HUES64 (cell line): Measurements from ENCODE around the gene KRT20.

ENCODE experiments used
- H3K27ac ChIP-seq: 2 replicates; pipeline ENCODE4 v1.7.0; 2013; ENCODE audit warnings: low read depth, low read length, inconsistent platforms
- H3K27me3 ChIP-seq: 2 replicates; pipeline ENCODE4 v1.6.1; 2013; ENCODE audit warnings: mild to moderate bottlenecking, low read length; ENCODE audit not compliant: insufficient read depth
- H3K36me3 ChIP-seq: 2 replicates; pipeline ENCODE4 v1.6.1; 2013; ENCODE audit warnings: mild to moderate bottlenecking, low read length; ENCODE audit not compliant: insufficient read depth
- H3K4me1 ChIP-seq: 2 replicates; pipeline ENCODE4 v1.6.1; 2013; ENCODE audit warnings: mild to moderate bottlenecking, low read length, moderate library complexity; ENCODE audit not compliant: insufficient read depth
- H3K4me3 ChIP-seq: 2 replicates; pipeline ENCODE4 v1.5.1; 2013; ENCODE audit warnings: mild to moderate bottlenecking, low read length, moderate library complexity
- H3K9ac ChIP-seq: 2 replicates; pipeline ENCODE4 v1.6.1; 2013; ENCODE audit warnings: mild to moderate bottlenecking, low read depth, low read length
- H3K9me3 ChIP-seq: 2 replicates; pipeline ENCODE4 v1.6.1; 2013; ENCODE audit warnings: low read depth, low read length; ENCODE audit not compliant: insufficient read depth
- WGBS: fragments of 150-250, 120-280 bp; methylation state at CpG from one replicate; pipeline ENCODE4 v1.1.7; 2013; ENCODE audit warnings: missing lambda C conversion rate; 5-methylcytosine and 5-hydroxymethylcytosine counted together

The KRT20 gene

DNA sequence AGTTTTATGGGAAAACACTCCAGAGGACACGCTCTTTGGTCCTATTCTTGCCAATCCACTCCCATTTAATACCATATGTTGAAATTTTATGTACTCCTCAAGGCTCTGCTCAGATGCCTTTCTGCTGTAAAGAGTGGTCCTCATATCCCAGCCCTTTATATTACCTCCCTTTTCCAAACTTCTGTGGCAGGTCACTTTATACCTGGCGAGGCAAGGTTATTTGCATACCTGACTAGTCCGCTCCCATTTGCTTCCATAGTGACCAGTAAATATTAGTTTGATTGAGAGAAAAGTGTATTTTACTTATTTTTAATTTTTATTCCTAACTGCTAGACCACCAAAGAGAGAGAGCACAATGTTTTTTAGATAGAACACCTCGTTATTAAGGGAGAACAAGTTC lies 35.3 kb downstream of the KRT20 start:
- H3K27ac ChIP-seq: no peak overlapping the region
- H3K4me3 ChIP-seq: no peak overlapping the region
- WGBS: 90% methylated on average over 3 of the region's 4 CpGs
- peaks cover 24% of the 10 kb centered on the region for H3K4me1 ChIP-seq
- H3K27me3 ChIP-seq: peaks cover 15% of the 10 kb centered on the region
- no peaks in the 10 kb centered on the region for H3K9me3 ChIP-seq
- no peaks in the 10 kb centered on the region for H3K36me3 ChIP-seq
- H3K9ac ChIP-seq: no peak overlapping the region

DNA sequence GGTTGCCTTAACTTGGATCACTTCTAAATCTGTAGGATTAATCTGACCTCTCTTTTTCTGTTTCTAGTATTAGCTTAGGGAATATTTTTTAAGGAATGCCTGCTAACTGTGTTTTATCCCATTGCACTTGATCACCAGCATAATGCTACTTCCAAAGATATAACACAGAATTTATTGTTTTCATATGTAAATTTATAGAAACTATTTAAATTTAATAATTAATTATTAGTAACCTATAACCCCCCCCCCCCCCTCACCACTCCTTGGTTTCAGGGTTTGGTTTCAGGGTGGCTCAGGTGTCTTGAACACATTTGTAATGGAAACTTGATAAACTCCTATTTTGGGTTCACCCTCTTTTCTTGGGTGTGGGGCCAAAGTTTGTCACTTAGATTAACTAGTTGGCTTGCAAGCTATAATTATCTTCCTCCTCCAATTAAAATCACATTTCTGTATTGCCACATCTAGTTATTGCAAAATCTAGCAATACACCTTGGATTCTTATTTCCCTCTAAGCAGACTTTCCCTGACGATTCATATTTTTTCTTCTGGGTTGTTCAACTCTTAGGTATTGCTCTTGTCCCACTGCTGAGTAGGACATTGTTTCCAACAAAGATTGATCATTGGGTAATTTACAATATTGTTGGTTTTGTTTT lies 36.3 kb downstream of the KRT20 start:
- H3K27me3 ChIP-seq: peaks cover 18% of the 10 kb centered on the region
- 80% methylated on average over 1 of the region's 1 CpG for WGBS
- H3K9ac ChIP-seq: no peak overlapping the region
- H3K36me3 ChIP-seq: no peaks in the 10 kb centered on the region
- no peaks in the 10 kb centered on the region for H3K9me3 ChIP-seq
- no peak overlapping the region for H3K27ac ChIP-seq
- H3K4me3 ChIP-seq: no peak overlapping the region
- peaks cover 15% of the 10 kb centered on the region for H3K4me1 ChIP-seq

DNA sequence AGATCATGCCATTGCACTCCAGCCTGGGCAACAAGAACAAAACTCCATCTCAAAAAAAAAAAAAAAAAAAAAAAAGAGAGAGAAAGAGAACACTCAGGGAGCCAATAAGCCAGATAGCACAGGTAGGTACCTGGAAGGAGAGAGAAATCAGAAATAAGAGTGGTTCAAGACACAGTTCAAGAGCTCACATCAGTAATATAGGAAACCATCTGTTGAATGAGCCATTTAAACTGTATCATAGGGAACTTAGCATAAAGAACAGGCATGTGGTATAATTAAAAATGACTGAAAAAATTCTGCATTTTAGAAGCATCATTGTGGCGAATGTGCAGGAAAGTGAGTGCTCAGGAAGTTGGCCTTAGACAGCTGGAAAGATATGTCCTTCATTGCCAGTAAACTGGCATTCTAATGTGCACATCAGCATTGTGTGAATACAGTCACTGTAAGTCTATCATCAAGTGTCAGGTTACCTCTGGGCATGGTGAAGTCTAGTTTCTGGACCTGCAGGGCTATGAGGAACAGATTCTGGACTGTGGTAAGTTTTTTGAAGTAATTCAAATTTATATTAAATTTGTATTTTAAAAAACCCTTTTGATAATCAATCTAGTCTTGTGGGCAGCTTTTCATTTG lies 38.4 kb downstream of the KRT20 start:
- Histone ChIP-seq H3K9ac (no peak overlapping the region), H3K27me3 (peaks cover 23% of the 10 kb centered on the region), H3K36me3 (no peaks in the 10 kb centered on the region), H3K27ac (no peak overlapping the region), H3K4me3 (no peak overlapping the region), H3K9me3 (no peaks in the 10 kb centered on the region), H3K4me1 (no peaks in the 10 kb centered on the region; the same call in 1 of the 2 replicates)
- WGBS: 95% methylated on average over 1 of the region's 1 CpG

DNA sequence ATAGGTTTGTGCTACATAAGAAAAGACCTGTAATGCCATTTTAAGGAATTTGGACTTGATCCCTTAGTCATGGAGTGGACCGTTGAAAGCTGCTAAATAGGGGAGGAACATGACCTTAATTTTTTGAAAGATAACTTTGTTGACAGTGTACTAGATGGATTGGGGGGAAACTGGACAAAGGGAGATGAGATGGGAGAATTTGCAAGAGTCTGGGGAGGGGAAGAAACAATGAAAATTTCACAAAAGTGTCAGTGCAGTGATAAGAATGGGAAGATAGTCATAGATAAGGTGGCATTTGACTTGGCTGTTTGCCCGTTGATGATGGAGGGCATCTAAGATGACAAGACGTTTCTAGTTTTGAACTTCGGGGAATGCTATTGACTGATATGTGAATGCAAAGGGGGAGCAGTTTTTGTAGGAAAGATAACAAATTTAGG lies 40.4 kb downstream of the KRT20 start:
- no peaks in the 10 kb centered on the region for H3K36me3 ChIP-seq
- 92% methylated on average over 4 of the region's 4 CpGs for WGBS

DNA sequence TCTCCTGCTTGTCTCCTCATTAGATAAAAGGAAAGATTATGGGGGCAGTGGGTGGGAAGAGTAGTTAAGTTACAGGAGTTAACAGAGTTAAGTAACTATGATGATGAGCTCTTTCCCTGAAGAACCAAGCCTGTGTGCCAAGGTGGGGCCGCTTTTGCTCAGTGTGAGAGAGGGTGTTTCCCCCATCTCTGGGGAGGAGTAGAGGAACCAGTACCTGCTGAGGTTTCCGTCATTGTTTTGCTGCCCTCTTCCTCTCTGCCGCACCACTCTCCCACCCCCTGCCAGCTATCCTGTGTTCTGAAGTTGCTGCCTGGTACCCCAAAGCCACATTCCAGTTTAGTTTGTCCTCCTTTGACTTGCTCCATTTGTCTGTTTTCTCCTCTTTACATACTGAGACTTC lies 41.8 kb downstream of the KRT20 start:
- no peaks in the 10 kb centered on the region for H3K9me3 ChIP-seq
- no peaks in the 10 kb centered on the region for H3K4me1 ChIP-seq
- WGBS: 55% methylated on average over 3 of the region's 3 CpGs
- no peak overlapping the region for H3K9ac ChIP-seq
- H3K4me3 ChIP-seq: no peak overlapping the region
- no peaks in the 10 kb centered on the region for H3K36me3 ChIP-seq
- H3K27ac ChIP-seq: no peak overlapping the region
- peaks cover 49% of the 10 kb centered on the region for H3K27me3 ChIP-seq

More for the DNA sequence above, 40.4 kb downstream of the KRT20 start:
- Histone ChIP-seq H3K9ac (no peak overlapping the region), H3K4me3 (no peak overlapping the region), H3K27me3 (peaks cover 35% of the 10 kb centered on the region), H3K4me1 (no peaks in the 10 kb centered on the region), H3K9me3 (no peaks in the 10 kb centered on the region), H3K27ac (no peak overlapping the region)

DNA sequence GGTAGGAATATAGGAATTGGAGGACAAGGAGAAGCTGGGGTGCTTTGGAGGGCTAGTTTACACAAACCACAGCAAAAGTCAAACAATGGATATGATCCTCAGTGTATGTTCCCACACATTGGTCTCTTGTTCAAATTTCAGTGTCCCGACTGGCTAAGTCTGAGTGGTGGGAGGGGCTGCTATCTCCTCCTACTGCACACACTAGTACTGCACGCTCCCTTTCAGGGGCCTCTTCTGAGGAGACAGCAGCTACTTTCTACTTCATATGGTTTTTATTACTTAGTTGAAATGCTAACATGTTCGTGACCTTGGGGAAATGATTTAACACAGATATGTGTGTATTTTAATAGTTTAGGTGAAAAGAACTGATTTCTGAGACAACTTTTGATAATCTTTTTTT lies 43.8 kb downstream of the KRT20 start:
- no peak overlapping the region for H3K4me3 ChIP-seq
- peaks cover 63% of the 10 kb centered on the region for H3K27me3 ChIP-seq
- no peak overlapping the region for H3K9ac ChIP-seq
- 97% methylated on average over 2 of the region's 3 CpGs for WGBS
- no peaks in the 10 kb centered on the region for H3K4me1 ChIP-seq
- H3K36me3 ChIP-seq: no peaks in the 10 kb centered on the region
- no peak overlapping the region for H3K27ac ChIP-seq
- H3K9me3 ChIP-seq: no peaks in the 10 kb centered on the region

DNA sequence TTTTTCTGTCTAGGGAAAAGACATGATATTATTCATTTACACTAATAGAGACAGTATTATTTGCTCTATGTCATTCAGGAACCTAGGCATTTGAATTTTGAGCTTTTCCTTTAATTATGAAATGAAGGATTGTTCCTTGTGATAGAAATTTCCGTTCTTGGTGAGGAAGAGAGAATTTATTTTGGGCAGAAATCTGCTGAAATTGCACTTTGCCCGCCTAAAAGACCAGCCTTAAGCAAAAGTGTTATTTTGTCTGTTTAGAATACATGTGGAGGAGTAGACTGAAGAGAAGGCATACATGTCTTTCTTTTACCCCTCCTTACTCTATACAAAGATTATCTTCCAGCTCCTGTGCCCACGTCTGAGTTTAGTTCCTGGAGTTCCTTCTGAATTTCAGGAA lies 45.8 kb downstream of the KRT20 start:
- no peaks in the 10 kb centered on the region for H3K4me1 ChIP-seq
- no peak overlapping the region for H3K27ac ChIP-seq
- no peak overlapping the region for H3K4me3 ChIP-seq
- no peaks in the 10 kb centered on the region for H3K36me3 ChIP-seq
- H3K27me3 ChIP-seq: peaks cover 68% of the 10 kb centered on the region
- 89% methylated on average over 3 of the region's 3 CpGs for WGBS
- no peak overlapping the region for H3K9ac ChIP-seq
- H3K9me3 ChIP-seq: no peaks in the 10 kb centered on the region

DNA sequence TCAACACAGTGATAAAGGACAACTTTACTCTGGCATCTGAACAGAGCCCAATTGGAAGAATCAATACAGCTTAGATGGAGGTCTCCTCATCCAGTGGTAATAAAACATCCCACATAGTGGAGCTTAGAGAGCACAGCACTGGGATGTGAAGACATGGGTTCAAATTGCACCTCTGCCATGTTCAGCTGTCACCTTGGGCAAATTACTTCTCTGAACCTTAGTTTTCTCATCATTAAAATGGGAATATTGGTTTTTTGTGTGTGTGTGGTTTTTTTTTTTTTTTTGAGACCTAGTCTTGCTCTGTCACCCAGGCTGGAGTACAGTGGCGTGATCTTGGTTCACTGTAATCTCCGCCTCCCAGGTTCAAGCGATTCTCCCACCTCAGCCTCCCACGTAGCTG lies 49.0 kb downstream of the KRT20 start:
- no peaks in the 10 kb centered on the region for H3K9me3 ChIP-seq
- 97% methylated on average over 4 of the region's 4 CpGs for WGBS
- H3K27me3 ChIP-seq: peaks cover 92% of the 10 kb centered on the region
- H3K9ac ChIP-seq: no peak overlapping the region
- no peaks in the 10 kb centered on the region for H3K36me3 ChIP-seq
- H3K4me1 ChIP-seq: peaks cover 4% of the 10 kb centered on the region; the same call in 1 of the 2 replicates
- H3K27ac ChIP-seq: no peak overlapping the region
- H3K4me3 ChIP-seq: no peak overlapping the region

DNA sequence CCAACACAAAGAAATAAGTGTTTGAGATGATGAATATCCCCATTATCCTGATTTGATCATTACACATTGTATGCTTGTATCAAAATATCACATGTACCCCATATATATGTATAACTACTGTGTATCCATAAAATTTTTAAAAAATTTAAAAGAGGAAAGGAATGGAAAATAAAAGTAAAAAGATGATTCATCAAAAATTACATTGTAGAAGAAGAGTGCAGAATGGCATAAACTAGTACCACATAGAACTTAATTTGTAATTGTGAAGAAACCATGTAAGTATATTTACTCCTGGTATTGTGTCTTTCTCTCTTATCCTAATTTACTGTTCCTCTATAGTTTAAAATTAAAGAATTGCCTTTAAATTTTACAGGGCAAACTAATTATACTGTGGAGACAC lies 51.2 kb downstream of the KRT20 start:
- Histone ChIP-seq H3K9ac (no peak overlapping the region), H3K4me1 (peaks cover 4% of the 10 kb centered on the region; the same call in 1 of the 2 replicates), H3K36me3 (no peaks in the 10 kb centered on the region), H3K4me3 (no peak overlapping the region), H3K27ac (no peak overlapping the region), H3K27me3 (peaks cover 93% of the 10 kb centered on the region), H3K9me3 (no peaks in the 10 kb centered on the region)

DNA sequence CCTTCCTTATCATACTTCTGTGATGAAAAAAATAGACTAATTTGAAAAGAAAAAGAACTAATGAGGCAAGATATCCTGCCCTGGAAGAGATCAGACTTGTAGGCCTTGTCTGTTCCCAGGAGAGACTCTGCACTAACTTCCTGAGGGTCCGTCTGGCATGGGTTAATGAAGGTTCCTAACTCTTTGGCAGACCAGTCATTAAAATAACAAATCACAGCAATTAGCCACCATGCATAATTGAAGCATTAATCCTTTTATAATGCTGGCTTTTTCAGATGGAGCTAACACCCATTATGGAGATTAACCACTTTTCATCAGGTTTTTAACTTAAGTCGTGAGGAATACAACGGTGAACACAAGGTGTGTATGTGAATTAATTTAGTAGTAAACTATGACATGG lies 52.2 kb downstream of the KRT20 start:
- no peaks in the 10 kb centered on the region for H3K36me3 ChIP-seq
- H3K4me1 ChIP-seq: peaks cover 4% of the 10 kb centered on the region; the same call in 1 of the 2 replicates
- H3K27ac ChIP-seq: no peak overlapping the region
- no peaks in the 10 kb centered on the region for H3K9me3 ChIP-seq
- no peak overlapping the region for H3K9ac ChIP-seq
- WGBS: 19% methylated on average over 1 of the region's 3 CpGs
- H3K27me3 ChIP-seq: peaks cover 93% of the 10 kb centered on the region
- no peak overlapping the region for H3K4me3 ChIP-seq

DNA sequence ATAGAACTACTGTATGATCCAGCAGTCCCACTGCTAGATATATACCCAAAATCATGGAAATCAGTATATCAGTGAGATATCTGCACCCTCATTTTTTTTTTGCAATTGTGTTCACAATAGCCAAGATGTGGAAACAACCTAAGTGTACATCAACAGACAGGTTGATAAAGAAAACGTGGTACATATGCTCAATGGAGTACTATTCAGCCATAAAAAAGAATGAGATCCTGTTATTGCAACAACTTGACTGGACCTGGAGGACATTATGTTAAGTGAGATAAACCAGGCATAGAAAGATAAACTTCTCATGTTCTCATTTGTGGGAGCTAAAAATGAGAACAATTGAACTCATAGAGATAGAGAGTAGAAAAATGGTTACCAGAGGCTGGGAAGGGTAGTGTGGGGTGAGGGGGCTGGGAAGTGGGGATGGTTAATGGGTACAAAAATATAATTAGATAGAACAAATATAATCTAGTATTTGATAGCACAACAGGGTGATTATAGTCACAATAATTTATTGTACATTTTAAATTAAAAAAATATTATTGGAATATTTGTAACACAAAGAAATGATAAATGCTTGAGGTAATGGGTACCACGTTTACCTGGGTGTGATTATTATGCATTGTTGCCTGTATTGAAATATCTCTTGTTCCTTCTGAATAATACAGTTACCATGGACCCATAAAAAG lies 54.8 kb downstream of the KRT20 start:
- no peak overlapping the region for H3K27ac ChIP-seq
- H3K9ac ChIP-seq: no peak overlapping the region
- no peak overlapping the region for H3K4me3 ChIP-seq
- H3K9me3 ChIP-seq: no peaks in the 10 kb centered on the region
- no peaks in the 10 kb centered on the region for H3K36me3 ChIP-seq
- peaks cover 4% of the 10 kb centered on the region; the same call in 1 of the 2 replicates for H3K4me1 ChIP-seq
- H3K27me3 ChIP-seq: peaks cover 97% of the 10 kb centered on the region
- 100% methylated on average over 2 of the region's 2 CpGs for WGBS
